H1 (cell line): ENCODE results near the gene DPYD. TPM values are rescaled to one million over a fixed set of nuclear protein-coding genes. Genes with fewer than 3 reads are reported as not detected.

Experiments used
- CHD2 ChIP-seq: IDR thresholded peaks from 2 replicates; pipeline ENCODE4 v1.6.1; 2012; ENCODE audit warnings: low read length, improper control_type of control experiment
- CTCF ChIP-seq, 3 experiments: IDR thresholded peaks; 1 replicate in 2 of 3; 2 replicates in 1 of 3; pipeline versions ENCODE4 v1.5.1 to v1.6.1; 2011; ENCODE audit warnings: low read length in 3 of 3, mild to moderate bottlenecking in 3 of 3, inconsistent platforms in 2 of 3, low read depth in 1 of 3, moderate library complexity in 1 of 3; ENCODE audit not compliant: insufficient read depth in 1 of 3; ENCODE audit errors: control extremely low read depth in 1 of 3
- POLR2AphosphoS5 ChIP-seq: IDR thresholded peaks from 2 replicates; pipeline ENCODE4 v1.6.1; 2011; ENCODE audit warnings: low read depth, low read length
- polyA plus RNA-seq, 7 experiments: library from polyadenylated mRNA; depleted of rRNA in 3 of 7; stranded (reverse) in 5 of 7; unstranded in 2 of 7; fragments of >200 nt in 5 of 7; fragments of 200-250 nt in 2 of 7; gene quantifications; 1 replicate in 5 of 7; 2 replicates in 1 of 7; 4 replicates in 1 of 7; pipeline versions ENCODE4 v1.2.1 to v1.2.3, GENCODE V29; 2011 to 2013; ENCODE audit warnings: missing spikeins in 2 of 7, mixed read lengths in 2 of 7
- total RNA-seq: library from RNA; stranded (reverse); fragmentation: NEBNext Ultra II Directional; extraction: Animal tissue kit (Norgen Biotek cat#: 25700); gene quantifications from 2 replicates; pipeline ENCODE4 v1.2.1, GENCODE V29; 2021
- TF ChIP-seq, protein P1 (sequence below): IDR thresholded peaks from 2 replicates; pipeline ENCODE4 v1.6.1; 2011; ENCODE audit warnings: low read length, improper control_type of control experiment

The DPYD gene
- total and polyA plus RNA-seq, 2 of the 8 experiments (the other 6 are each of a cell fraction or from before 2014, with no cell fraction given), result 0.29 to 0.73 TPM

DNA sequence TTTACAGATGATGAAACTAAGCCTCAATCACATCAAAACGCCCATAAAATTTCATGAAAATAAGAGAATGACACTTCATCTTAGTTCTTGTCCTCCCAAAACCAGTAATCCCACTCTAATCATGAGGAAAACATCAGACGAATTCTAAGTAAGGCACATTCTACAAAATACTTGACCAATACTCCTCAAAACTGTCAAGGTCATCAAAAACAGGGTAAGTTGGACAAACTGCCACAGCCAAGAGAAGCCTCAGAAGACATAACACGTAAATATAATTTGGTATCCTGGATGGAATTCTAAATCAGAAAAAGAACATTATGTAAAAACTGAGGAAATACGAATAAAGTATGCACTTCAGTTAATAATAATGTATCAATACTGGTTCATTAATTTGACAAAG lies 128.2 kb downstream of the DPYD start (continued):
- TF ChIP-seq CTCF (IDR thresholded peaks at IDR 0.05; ENCODE audit: control extremely low read depth in 1 of 3, insufficient read depth in 1 of 3, low read depth in 1 of 3, low read length in 3 of 3) (no peak), CHD2 (no peak), POLR2AphosphoS5 (no peak)
- TF ChIP-seq, protein P1, sequence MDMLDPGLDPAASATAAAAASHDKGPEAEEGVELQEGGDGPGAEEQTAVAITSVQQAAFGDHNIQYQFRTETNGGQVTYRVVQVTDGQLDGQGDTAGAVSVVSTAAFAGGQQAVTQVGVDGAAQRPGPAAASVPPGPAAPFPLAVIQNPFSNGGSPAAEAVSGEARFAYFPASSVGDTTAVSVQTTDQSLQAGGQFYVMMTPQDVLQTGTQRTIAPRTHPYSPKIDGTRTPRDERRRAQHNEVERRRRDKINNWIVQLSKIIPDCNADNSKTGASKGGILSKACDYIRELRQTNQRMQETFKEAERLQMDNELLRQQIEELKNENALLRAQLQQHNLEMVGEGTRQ, result no peak
